Measurements from ENCODE around the gene TSC1. TPM values are rescaled to one million over a fixed set of nuclear protein-coding genes. Genes with fewer than 3 reads are reported as not detected.

Gene TSC1
- total and polyA plus RNA-seq, 3 donors from 2014 or later = 78.4 to 108 (median 100) TPM

DNA sequence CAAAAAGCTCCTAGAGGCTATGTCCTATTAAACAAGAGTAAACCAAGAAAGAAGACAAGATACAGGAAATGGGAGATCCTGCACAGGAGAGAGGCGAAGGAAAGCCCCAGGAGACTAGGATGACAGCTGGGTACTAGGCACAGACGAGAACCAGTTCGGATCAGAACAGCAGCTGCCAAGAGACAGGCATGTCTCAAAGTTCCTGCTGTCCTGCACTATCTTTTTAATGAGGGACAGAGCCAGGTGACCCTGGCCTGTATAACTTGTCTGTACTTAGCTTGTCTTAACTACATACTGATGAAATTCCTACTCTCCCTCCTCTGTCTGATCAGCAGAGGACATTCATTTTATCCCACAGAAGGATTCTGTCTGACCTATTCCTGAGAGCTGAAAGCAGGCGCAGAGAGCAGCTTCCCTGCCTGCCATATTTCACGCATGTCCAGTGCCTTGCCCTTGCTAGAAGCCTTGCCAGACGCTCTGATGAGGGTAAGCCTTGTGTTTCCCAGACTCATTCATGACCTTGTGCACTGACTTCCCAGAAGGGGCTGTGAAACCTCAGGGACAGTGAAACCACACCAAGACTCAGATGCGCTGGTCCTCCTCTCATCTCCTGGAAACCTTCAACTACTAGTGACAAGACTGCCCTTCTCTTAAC is 24.7 kb downstream of the TSC1 start:
- intact Hi-C loops (cut with DNase I; ENCODE audit: low total_unique reads) = no loop called here
- no peaks in the 10 kb centered on the region for H3K36me3 ChIP-seq (ENCODE audit: low read depth, missing control alignments)
- no peaks in the 10 kb centered on the region for H3K27me3 ChIP-seq
- 88% methylated on average over 7 of the region's 7 CpGs for WGBS, 2 donors
- H3K9me3 ChIP-seq = no peaks in the 10 kb centered on the region
- no peaks in the 10 kb centered on the region for H3K4me1 ChIP-seq
- no peak overlapping the region for H3K4me3 ChIP-seq
- H3K27ac ChIP-seq = no peak overlapping the region
- DNase-seq = no peak
- TF ChIP-seq, protein P1, sequence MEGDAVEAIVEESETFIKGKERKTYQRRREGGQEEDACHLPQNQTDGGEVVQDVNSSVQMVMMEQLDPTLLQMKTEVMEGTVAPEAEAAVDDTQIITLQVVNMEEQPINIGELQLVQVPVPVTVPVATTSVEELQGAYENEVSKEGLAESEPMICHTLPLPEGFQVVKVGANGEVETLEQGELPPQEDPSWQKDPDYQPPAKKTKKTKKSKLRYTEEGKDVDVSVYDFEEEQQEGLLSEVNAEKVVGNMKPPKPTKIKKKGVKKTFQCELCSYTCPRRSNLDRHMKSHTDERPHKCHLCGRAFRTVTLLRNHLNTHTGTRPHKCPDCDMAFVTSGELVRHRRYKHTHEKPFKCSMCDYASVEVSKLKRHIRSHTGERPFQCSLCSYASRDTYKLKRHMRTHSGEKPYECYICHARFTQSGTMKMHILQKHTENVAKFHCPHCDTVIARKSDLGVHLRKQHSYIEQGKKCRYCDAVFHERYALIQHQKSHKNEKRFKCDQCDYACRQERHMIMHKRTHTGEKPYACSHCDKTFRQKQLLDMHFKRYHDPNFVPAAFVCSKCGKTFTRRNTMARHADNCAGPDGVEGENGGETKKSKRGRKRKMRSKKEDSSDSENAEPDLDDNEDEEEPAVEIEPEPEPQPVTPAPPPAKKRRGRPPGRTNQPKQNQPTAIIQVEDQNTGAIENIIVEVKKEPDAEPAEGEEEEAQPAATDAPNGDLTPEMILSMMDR (IDR thresholded peaks at IDR 0.05) = no peak
- no peak for TF ChIP-seq POLR2A (IDR thresholded peaks at IDR 0.05)

DNA sequence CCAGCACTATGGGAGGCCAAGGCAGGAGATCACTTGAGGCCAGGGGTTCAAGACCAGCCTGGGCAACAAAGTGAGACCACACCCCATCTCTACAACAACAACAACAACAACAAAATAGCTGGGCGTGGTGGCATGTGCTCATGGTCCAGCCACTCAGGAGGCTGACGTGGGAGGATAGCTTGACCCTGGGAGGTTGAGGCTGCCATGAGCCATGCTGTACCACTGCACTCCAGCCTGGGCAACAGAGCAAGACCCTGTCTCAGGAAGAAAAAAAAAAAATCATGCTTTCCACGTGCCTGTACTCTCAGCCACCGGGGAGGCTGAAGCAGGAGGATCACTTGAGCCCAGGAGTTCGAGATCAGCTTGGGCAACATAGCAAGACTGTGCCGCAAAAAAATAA is 29.5 kb downstream of the TSC1 start:
- Histone ChIP-seq H3K27me3 (no peaks in the 10 kb centered on the region), H3K4me3 (no peak overlapping the region), H3K4me1 (no peaks in the 10 kb centered on the region), H3K27ac (no peak overlapping the region), H3K9me3 (no peaks in the 10 kb centered on the region), H3K36me3 (ENCODE audit: low read depth, missing control alignments) (no peaks in the 10 kb centered on the region)
- intact Hi-C loops (cut with DNase I; ENCODE audit: low total_unique reads) = no loop called here
- no peak for DNase-seq
- WGBS, 2 donors = 93 to 94% methylated on average over 6 of the region's 6 CpGs
- TF ChIP-seq POLR2A (IDR thresholded peaks at IDR 0.05) = no peak
- TF ChIP-seq, protein P1 (IDR thresholded peaks at IDR 0.05) = no peak

DNA sequence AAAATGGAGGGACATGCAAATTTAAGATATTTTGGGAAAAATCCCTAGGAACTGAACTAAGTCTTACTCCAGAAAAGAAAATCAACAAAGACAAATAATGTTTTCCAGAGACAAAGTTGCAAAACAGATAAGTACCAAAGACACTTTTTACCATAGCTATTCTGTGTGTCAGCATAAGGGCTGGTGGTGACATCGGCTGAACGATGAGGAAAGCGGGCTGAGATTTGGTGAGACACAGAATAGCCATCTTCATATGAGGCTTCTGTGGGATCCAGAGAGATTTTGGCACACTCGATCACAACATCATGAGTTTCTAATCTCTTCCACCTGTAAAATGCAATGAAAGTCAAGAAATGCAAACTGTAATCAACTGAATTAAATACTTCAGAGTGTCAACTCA is 32.3 kb downstream of the TSC1 start:
- no peak for DNase-seq
- no peak overlapping the region for H3K27ac ChIP-seq
- TF ChIP-seq, protein P1 (IDR thresholded peaks at IDR 0.05) = no peak
- no peak for TF ChIP-seq POLR2A (IDR thresholded peaks at IDR 0.05)
- H3K9me3 ChIP-seq = no peaks in the 10 kb centered on the region
- no peaks in the 10 kb centered on the region for H3K4me1 ChIP-seq
- intact Hi-C loops (cut with DNase I; ENCODE audit: low total_unique reads) = no loop called here
- H3K27me3 ChIP-seq = no peaks in the 10 kb centered on the region
- H3K4me3 ChIP-seq = no peak overlapping the region
- 77 to 82% methylated on average over 4 of the region's 4 CpGs for WGBS, 2 donors
- no peaks in the 10 kb centered on the region for H3K36me3 ChIP-seq (ENCODE audit: low read depth, missing control alignments)

- intact Hi-C loops (cut with DNase I; ENCODE audit: low total_unique reads) = no loop called here
- H3K36me3 ChIP-seq (ENCODE audit: low read depth, missing control alignments) = no peaks in the 10 kb centered on the region
- WGBS, 2 donors = 86 to 90% methylated on average over 6 of the region's 6 CpGs
- H3K4me3 ChIP-seq = no peak overlapping the region
- TF ChIP-seq, protein P1 (IDR thresholded peaks at IDR 0.05) = no peak
- no peak overlapping the region for H3K27ac ChIP-seq
- no peak for DNase-seq
- no peaks in the 10 kb centered on the region for H3K27me3 ChIP-seq
- H3K4me1 ChIP-seq = no peaks in the 10 kb centered on the region
- no peaks in the 10 kb centered on the region for H3K9me3 ChIP-seq
Measured at GRCh38 chr9:132910376-132910775, 34.0 kb downstream of the TSC1 start.

- H3K4me1 ChIP-seq = no peaks in the 10 kb centered on the region
- no peaks in the 10 kb centered on the region for H3K36me3 ChIP-seq (ENCODE audit: low read depth, missing control alignments)
- no peaks in the 10 kb centered on the region for H3K27me3 ChIP-seq
- DNase-seq = no peak
- no peak overlapping the region for H3K27ac ChIP-seq
- TF ChIP-seq, protein P1 (IDR thresholded peaks at IDR 0.05) = no peak
- TF ChIP-seq POLR2A (IDR thresholded peaks at IDR 0.05) = no peak
- no peak overlapping the region for H3K4me3 ChIP-seq
- WGBS, 2 donors = 82 to 89% methylated on average over 2 of the region's 2 CpGs
- intact Hi-C loops (cut with DNase I; ENCODE audit: low total_unique reads) = no loop called here
- H3K9me3 ChIP-seq = no peaks in the 10 kb centered on the region
Measured at GRCh38 chr9:132909311-132909710, 35.1 kb downstream of the TSC1 start.

All from testis (tissue), 3 donors.